Measurements from ENCODE around the gene PDE3A.

The PDE3A gene

GRCh38 chr12:20524113-20524512 is 155.8 kb downstream of the PDE3A start:
- no peak for TF ChIP-seq CTCF (IDR thresholded peaks at IDR 0.05; ENCODE audit: control insufficient read depth, insufficient read depth, low read depth, low read length, missing control alignments)
- DNase-seq (ENCODE audit: low read depth) = no peak
- no peak overlapping the region for H3K4me3 ChIP-seq (ENCODE audit: control insufficient read depth, low read depth, low read length)

- no peak for TF ChIP-seq CTCF (IDR thresholded peaks at IDR 0.05; ENCODE audit: control insufficient read depth, insufficient read depth, low read depth, low read length, missing control alignments)
- H3K4me3 ChIP-seq (ENCODE audit: control insufficient read depth, low read depth, low read length) = no peak overlapping the region
- no peak for DNase-seq (ENCODE audit: low read depth)
Measured at GRCh38 chr12:20525064-20525610, 156.8 kb downstream of the PDE3A start.

- DNase-seq (ENCODE audit: low read depth) = no peak
- H3K4me3 ChIP-seq (ENCODE audit: control insufficient read depth, low read depth, low read length) = no peak overlapping the region
- TF ChIP-seq CTCF (IDR thresholded peaks at IDR 0.05; ENCODE audit: control insufficient read depth, insufficient read depth, low read depth, low read length, missing control alignments) = no peak
Measured at GRCh38 chr12:20527417-20528163, 159.3 kb downstream of the PDE3A start.

GRCh38 chr12:20528208-20528607 is 159.9 kb downstream of the PDE3A start:
- TF ChIP-seq CTCF (IDR thresholded peaks at IDR 0.05; ENCODE audit: control insufficient read depth, insufficient read depth, low read depth, low read length, missing control alignments) = no peak
- no peak overlapping the region for H3K4me3 ChIP-seq (ENCODE audit: control insufficient read depth, low read depth, low read length)
- DNase-seq (ENCODE audit: low read depth) = no peak

- no peak for DNase-seq (ENCODE audit: low read depth)
- H3K4me3 ChIP-seq (ENCODE audit: control insufficient read depth, low read depth, low read length) = no peak overlapping the region
- TF ChIP-seq CTCF (IDR thresholded peaks at IDR 0.05; ENCODE audit: control insufficient read depth, insufficient read depth, low read depth, low read length, missing control alignments) = no peak
Measured at GRCh38 chr12:20546267-20546666, 177.9 kb downstream of the PDE3A start.

GRCh38 chr12:20547816-20548575 is 179.7 kb downstream of the PDE3A start:
- no peak overlapping the region for H3K4me3 ChIP-seq (ENCODE audit: control insufficient read depth, low read depth, low read length)
- no peak for DNase-seq (ENCODE audit: low read depth)
- no peak for TF ChIP-seq CTCF (IDR thresholded peaks at IDR 0.05; ENCODE audit: control insufficient read depth, insufficient read depth, low read depth, low read length, missing control alignments)
